ENCODE data around the gene MARS1. TPM values are rescaled to one million over a fixed set of nuclear protein-coding genes. Genes with fewer than 3 reads are reported as not detected.
"Not testable (repeated sequence)": the region's sequence is repeated elsewhere in the genome, so short reads cannot be mapped to it uniquely, and the experiment has no call there.

Gene MARS1
- total RNA-seq, 6 experiments from 2014 or later = 53.4 to 66.6 (median 60.4) TPM

DNA sequence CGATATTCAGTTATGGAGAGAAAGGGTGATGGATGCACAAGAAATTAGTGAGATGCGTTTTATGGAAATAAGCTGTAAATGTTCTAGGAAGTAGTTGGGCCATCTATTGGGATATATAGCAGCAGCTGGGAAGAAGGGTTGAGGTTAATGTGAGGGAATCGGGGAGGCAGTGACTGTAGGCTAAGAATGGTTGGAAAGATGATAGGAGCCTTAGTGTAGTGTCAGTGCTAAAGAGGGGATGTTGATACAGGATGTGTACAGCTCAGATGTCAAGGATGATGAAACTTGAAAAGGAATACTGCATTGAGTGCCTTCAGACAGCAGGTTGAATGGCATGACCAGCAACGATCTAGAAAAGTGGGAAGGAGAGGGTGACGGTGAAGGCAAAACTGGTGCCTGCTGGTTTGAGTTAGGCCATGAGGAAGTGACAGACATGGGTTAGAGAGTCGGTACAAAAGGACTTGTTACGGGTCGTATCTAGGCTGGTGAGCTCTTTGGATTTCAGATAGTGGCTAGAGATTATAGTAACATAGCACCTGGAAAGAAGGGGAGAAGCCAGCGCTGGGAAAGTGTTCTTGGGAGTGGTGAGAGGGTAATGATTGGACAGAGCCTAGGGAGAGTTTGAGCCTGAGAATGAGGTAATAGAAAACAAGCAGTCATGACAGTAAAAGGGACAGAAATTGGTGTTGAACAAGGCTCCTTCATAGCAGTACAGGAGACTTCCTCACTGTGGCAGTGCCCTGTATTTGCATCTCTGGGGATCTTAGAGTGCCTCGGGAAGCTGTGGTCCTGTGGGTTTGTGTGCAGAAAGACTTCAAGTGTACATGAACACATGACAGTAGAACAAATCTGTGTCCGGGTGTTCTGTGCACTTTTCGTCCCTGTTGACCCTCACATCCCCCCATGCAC, 9.6 kb downstream of the MARS1 start:
- intact Hi-C loops (cut with DNase I) = no loop called here
- Histone ChIP-seq H3K4me3 (no peak overlapping the region), H3K4me1 (no peaks in the 10 kb centered on the region), H3K27ac (no peak overlapping the region), H3K27me3 (no peaks in the 10 kb centered on the region), H3K36me3 (peaks cover 0 to 50% (median 19%) of the 10 kb centered on the region in 4 donors), H3K9me3 (no peaks in the 10 kb centered on the region)
- WGBS (ENCODE audit: insufficient coverage, low coverage, low lambda C conversion rate, missing lambda C conversion rate) = 95% methylated on average over 10 of the region's 12 CpGs
- DNase-seq (no peak), ATAC-seq (no peak)
- TF ChIP-seq POLR2A (IDR thresholded peaks at IDR 0.05) = no peak
- TF ChIP-seq CTCF (IDR thresholded peaks at IDR 0.05) = no peak

- H3K27ac ChIP-seq = no peak overlapping the region
- no peaks in the 10 kb centered on the region for H3K4me1 ChIP-seq
- no peak for DNase-seq
- 79% methylated on average over 6 of the region's 9 CpGs for WGBS (ENCODE audit: insufficient coverage, low coverage, low lambda C conversion rate, missing lambda C conversion rate)
- no peak for ATAC-seq
- intact Hi-C loops (cut with DNase I) = no loop called here
- H3K9me3 ChIP-seq = no peaks in the 10 kb centered on the region
- no peak for TF ChIP-seq POLR2A (IDR thresholded peaks at IDR 0.05)
- no peak for TF ChIP-seq CTCF (IDR thresholded peaks at IDR 0.05)
- no peaks in the 10 kb centered on the region for H3K27me3 ChIP-seq
- peaks cover 0 to 46% (median 17%) of the 10 kb centered on the region in 4 donors for H3K36me3 ChIP-seq
- H3K4me3 ChIP-seq = no peak overlapping the region
Measured at GRCh38 chr12:57498132-57498502, 10.2 kb downstream of the MARS1 start.

- Histone ChIP-seq H3K9me3 (no peaks in the 10 kb centered on the region), H3K4me3 (no peak overlapping the region), H3K27me3 (no peaks in the 10 kb centered on the region), H3K36me3 (peaks cover 0 to 49% (median 17%) of the 10 kb centered on the region in 4 donors), H3K4me1 (no peaks in the 10 kb centered on the region), H3K27ac (no peak overlapping the region)
- 87% methylated on average over 3 of the region's 4 CpGs for WGBS (ENCODE audit: insufficient coverage, low coverage, low lambda C conversion rate, missing lambda C conversion rate)
- ATAC-seq (no peak), DNase-seq (no peak)
- TF ChIP-seq CTCF (IDR thresholded peaks at IDR 0.05) (no peak), POLR2A (IDR thresholded peaks at IDR 0.05) (no peak)
- intact Hi-C loops (cut with DNase I) = no loop called here
Measured at GRCh38 chr12:57498571-57498970, 10.7 kb downstream of the MARS1 start.

GRCh38 chr12:57500213-57500612, 12.3 kb downstream of the MARS1 start:
- peaks cover 0 to 61% (median 18%) of the 10 kb centered on the region in 4 donors for H3K36me3 ChIP-seq
- ATAC-seq = no peak
- H3K27ac ChIP-seq = no peak overlapping the region
- TF ChIP-seq POLR2A (IDR thresholded peaks at IDR 0.05) (no peak), CTCF (IDR thresholded peaks at IDR 0.05) (no peak)
- H3K27me3 ChIP-seq = no peaks in the 10 kb centered on the region
- H3K4me1 ChIP-seq = no peaks in the 10 kb centered on the region
- H3K9me3 ChIP-seq = no peaks in the 10 kb centered on the region
- DNase-seq = no peak
- no peak overlapping the region for H3K4me3 ChIP-seq
- 78% methylated on average over 8 of the region's 11 CpGs for WGBS (ENCODE audit: insufficient coverage, low coverage, low lambda C conversion rate, missing lambda C conversion rate)
- intact Hi-C loops (cut with DNase I) = no loop called here

GRCh38 chr12:57502311-57502969, 14.6 kb downstream of the MARS1 start:
- WGBS (ENCODE audit: insufficient coverage, low coverage, low lambda C conversion rate, missing lambda C conversion rate) = 100% methylated on average over 5 of the region's 22 CpGs
- H3K4me1 ChIP-seq; ATAC-seq; intact Hi-C loops (cut with DNase I); H3K4me3 ChIP-seq; H3K27me3 ChIP-seq; DNase-seq; H3K27ac ChIP-seq; H3K9me3 ChIP-seq: not testable (repeated sequence)
- peaks cover 0 to 69% (median 26%) of the 10 kb centered on the region in 4 donors for H3K36me3 ChIP-seq

- H3K9me3 ChIP-seq; H3K27me3 ChIP-seq; intact Hi-C loops (cut with DNase I); ATAC-seq; H3K4me3 ChIP-seq; H3K4me1 ChIP-seq; DNase-seq; H3K27ac ChIP-seq: not testable (repeated sequence)
- H3K36me3 ChIP-seq = peaks cover 0 to 42% (median 15%) of the 10 kb centered on the region in 4 donors
- 94% methylated on average over 4 of the region's 4 CpGs for WGBS (ENCODE audit: insufficient coverage, low coverage, low lambda C conversion rate, missing lambda C conversion rate)
Measured at GRCh38 chr12:57506541-57506940, 18.7 kb downstream of the MARS1 start.

GRCh38 chr12:57507796-57508195, 19.9 kb downstream of the MARS1 start:
- H3K27ac ChIP-seq; DNase-seq; H3K4me1 ChIP-seq; H3K9me3 ChIP-seq; H3K27me3 ChIP-seq; H3K4me3 ChIP-seq; ATAC-seq; intact Hi-C loops (cut with DNase I): not testable (repeated sequence)
- no CpG with 5 or more reads among the region's 28 CpGs for WGBS (ENCODE audit: insufficient coverage, low coverage, low lambda C conversion rate, missing lambda C conversion rate)
- peaks cover 0 to 51% (median 18%) of the 10 kb centered on the region in 4 donors for H3K36me3 ChIP-seq
